Stomach (tissue), 4 donors: ENCODE data around the gene ZNF385D.

Experiments used
- CTCF ChIP-seq, 7 experiments: fragments of 450-650 bp in 4 of 7; fragments of 200-600 bp in 3 of 7; sonication (generic) in 3 of 7; IDR thresholded peaks; one replicate each; pipeline ENCODE4 v1.5.1; 2016 to 2019; ENCODE audit warnings: antibody characterized with exemption in 7 of 7, control low read depth in 2 of 7, mild to moderate bottlenecking in 1 of 7
- POLR2A ChIP-seq, 4 donors: fragments of 450-650 bp; IDR thresholded peaks; one replicate each; pipeline ENCODE4 v1.6.1; 2016; ENCODE audit warnings: antibody characterized with exemption in 4 of 4, control low read depth in 2 of 4, mild to moderate bottlenecking in 1 of 4, moderate library complexity in 1 of 4
- POLR2AphosphoS5 ChIP-seq, 3 donors: sonication (generic); formaldehyde crosslinking; IDR thresholded peaks; one replicate each; pipeline ENCODE4 v1.6.1; 2016; ENCODE audit warnings: antibody characterized with exemption in 3 of 3

- TF ChIP-seq POLR2A (IDR thresholded peaks at IDR 0.05) (no peak), POLR2AphosphoS5 (IDR thresholded peaks at IDR 0.05) (no peak), CTCF (IDR thresholded peaks at IDR 0.05) (no peak)
Measured at GRCh38 chr3:21599890-21600289, 151.1 kb downstream of the ZNF385D start.
